ENCODE results near the gene RPL22L1. TPM values are rescaled to one million over a fixed set of nuclear protein-coding genes. Genes with fewer than 3 reads are reported as not detected.

RPL22L1 gene
- total RNA-seq, 1 donor from 2014 or later, result 95.6 TPM

- no peaks in the 10 kb centered on the region for H3K9me3 ChIP-seq (ENCODE audit: insufficient read depth, low read depth, low read length)
- Mint-ChIP-seq H3K4me3 (ENCODE audit: unreplicated experiment) (no peak overlapping the region), H3K9me3 (ENCODE audit: unreplicated experiment) (no peaks in the 10 kb centered on the region), H3K36me3 (ENCODE audit: low read depth, unreplicated experiment) (peaks cover 14% of the 10 kb centered on the region), H3K4me1 (ENCODE audit: low read depth, unreplicated experiment) (peaks cover 12% of the 10 kb centered on the region), H3K27me3 (ENCODE audit: low read depth, unreplicated experiment) (no peaks in the 10 kb centered on the region), H3K27ac (ENCODE audit: unreplicated experiment) (no peak overlapping the region)
- peaks cover 13% of the 10 kb centered on the region for H3K4me1 ChIP-seq (ENCODE audit: insufficient read depth, low read length)
- no peak overlapping the region for H3K27ac ChIP-seq (ENCODE audit: low read depth, low read length)
- H3K9ac ChIP-seq (ENCODE audit: low read length), result no peak overlapping the region
- DNase-seq (ENCODE audit: low read depth), result no peak
- no peak overlapping the region for H3K4me3 ChIP-seq (ENCODE audit: insufficient read depth, low read depth, low read length)
- H3K4me2 ChIP-seq (ENCODE audit: low read length), result no peak overlapping the region
- peaks cover 26% of the 10 kb centered on the region for H3K79me2 ChIP-seq (ENCODE audit: insufficient read depth, low read length)
- H3K27me3 ChIP-seq (ENCODE audit: insufficient read depth, low read length), result no peaks in the 10 kb centered on the region
- H2AFZ ChIP-seq (ENCODE audit: low read depth, low read length), result no peak overlapping the region
- no peak for FAIRE-seq
- H3K36me3 ChIP-seq (ENCODE audit: insufficient read depth, low read length), result peaks cover 23% of the 10 kb centered on the region
- TF ChIP-seq EZH2 (IDR thresholded peaks at IDR 0.05; ENCODE audit: insufficient read depth, low read length) (no peak), CTCF (IDR thresholded peaks at IDR 0.05; ENCODE audit: insufficient read depth, low read depth, low read length) (no peak)
- peaks cover 27% of the 10 kb centered on the region for H4K20me1 ChIP-seq (ENCODE audit: insufficient read depth, low read length)
Measured at GRCh38 chr3:170864525-170865208, 5.3 kb downstream of the RPL22L1 start.

GRCh38 chr3:170863816-170864215 lies 6.2 kb downstream of the RPL22L1 start:
- H3K27ac ChIP-seq (ENCODE audit: low read depth, low read length), result no peak overlapping the region
- H3K27me3 ChIP-seq (ENCODE audit: insufficient read depth, low read length), result no peaks in the 10 kb centered on the region
- no peak overlapping the region for H3K9ac ChIP-seq (ENCODE audit: low read length)
- H3K4me2 ChIP-seq (ENCODE audit: low read length), result no peak overlapping the region
- peaks cover 18% of the 10 kb centered on the region for H3K79me2 ChIP-seq (ENCODE audit: insufficient read depth, low read length)
- H3K4me3 Mint-ChIP-seq (ENCODE audit: unreplicated experiment), result no peak overlapping the region
- no peak overlapping the region for H3K4me3 ChIP-seq (ENCODE audit: insufficient read depth, low read depth, low read length)
- DNase-seq (ENCODE audit: low read depth), result no peak
- no peak overlapping the region for H2AFZ ChIP-seq (ENCODE audit: low read depth, low read length)
- no peak for FAIRE-seq
- H3K9me3 ChIP-seq (ENCODE audit: insufficient read depth, low read depth, low read length), result no peaks in the 10 kb centered on the region
- no peak overlapping the region for H3K27ac Mint-ChIP-seq (ENCODE audit: unreplicated experiment)
- peaks cover 12% of the 10 kb centered on the region for H3K4me1 Mint-ChIP-seq (ENCODE audit: low read depth, unreplicated experiment)
- no peaks in the 10 kb centered on the region for H3K9me3 Mint-ChIP-seq (ENCODE audit: unreplicated experiment)
- peaks cover 14% of the 10 kb centered on the region for H3K36me3 Mint-ChIP-seq (ENCODE audit: low read depth, unreplicated experiment)
- peaks cover 22% of the 10 kb centered on the region for H4K20me1 ChIP-seq (ENCODE audit: insufficient read depth, low read length)
- TF ChIP-seq EZH2 (IDR thresholded peaks at IDR 0.05; ENCODE audit: insufficient read depth, low read length) (no peak), CTCF (IDR thresholded peaks at IDR 0.05; ENCODE audit: insufficient read depth, low read depth, low read length) (no peak)
- H3K27me3 Mint-ChIP-seq (ENCODE audit: low read depth, unreplicated experiment), result no peaks in the 10 kb centered on the region
- H3K36me3 ChIP-seq (ENCODE audit: insufficient read depth, low read length), result peaks cover 23% of the 10 kb centered on the region
- peaks cover 13% of the 10 kb centered on the region for H3K4me1 ChIP-seq (ENCODE audit: insufficient read depth, low read length)
